HepG2 (cell line): ENCODE results near the gene ST6GALNAC4. TPM values are rescaled to one million over a fixed set of nuclear protein-coding genes. Genes with fewer than 3 reads are reported as not detected.

Experiments used
- AKAP8 ChIP-seq: sonication (generic); formaldehyde crosslinking; IDR thresholded peaks from 2 replicates; pipeline ENCODE4 v1.5.1; 2020; ENCODE audit warnings: mild to moderate bottlenecking, missing genetic modification reagents
- FUBP1 ChIP-seq: sonication (generic); formaldehyde crosslinking; IDR thresholded peaks from 2 replicates; pipeline ENCODE4 v1.5.1; 2020; ENCODE audit warnings: missing genetic modification reagents, mild to moderate bottlenecking, borderline replicate concordance
- GPN1 ChIP-seq: sonication (generic); formaldehyde crosslinking; IDR thresholded peaks from 2 replicates; pipeline ENCODE4 v1.5.1; 2020; ENCODE audit warnings: missing genetic modification reagents, borderline replicate concordance
- MAZ ChIP-seq, 2 experiments: sonication (generic) in 1 of 2; formaldehyde crosslinking in 1 of 2; IDR thresholded peaks; 2 replicates each; pipeline versions ENCODE4 v1.5.0 to v1.6.1; 2012 to 2020; ENCODE audit warnings: low read depth in 2 of 2, mild to moderate bottlenecking in 2 of 2, borderline replicate concordance in 1 of 2, improper control_type of control experiment in 1 of 2, low read length in 1 of 2, missing genetic modification reagents in 1 of 2, moderate library complexity in 1 of 2
- NR1H2 ChIP-seq: sonication (generic); formaldehyde crosslinking; IDR thresholded peaks from 2 replicates; pipeline ENCODE4 v1.8.1; 2022; ENCODE audit warnings: low read depth, missing genetic modification reagents, borderline replicate concordance
- PHB2 ChIP-seq: fragments of 450-650 bp; IDR thresholded peaks from 2 replicates; pipeline ENCODE4 v1.6.1; 2018; ENCODE audit not compliant: partially characterized antibody
- TERF1 ChIP-seq: sonication (generic); formaldehyde crosslinking; IDR thresholded peaks from 2 replicates; pipeline ENCODE4 v1.8.0; 2022; ENCODE audit warnings: mild to moderate bottlenecking, missing genetic modification reagents, moderate library complexity
- ZFY ChIP-seq: sonication (generic); formaldehyde crosslinking; IDR thresholded peaks from 2 replicates; pipeline ENCODE4 v1.4.0; 2020; ENCODE audit warnings: missing genetic modification reagents
- ZHX2 ChIP-seq, 2 experiments: sonication (generic) in 1 of 2; formaldehyde crosslinking in 1 of 2; IDR thresholded peaks; 2 replicates each; pipeline versions ENCODE4 v1.6.1 to v1.9.0; 2014 to 2022; ENCODE audit warnings: antibody characterized with exemption in 1 of 2, borderline replicate concordance in 1 of 2, inconsistent platforms in 1 of 2, low read depth in 1 of 2, missing genetic modification reagents in 1 of 2
- ZNF160 ChIP-seq: sonication (generic); formaldehyde crosslinking; IDR thresholded peaks from 2 replicates; pipeline ENCODE4 v1.8.0; 2022; ENCODE audit warnings: mild to moderate bottlenecking, inconsistent platforms, missing genetic modification reagents
- ZNF20 ChIP-seq: sonication (generic); formaldehyde crosslinking; IDR thresholded peaks from 2 replicates; pipeline ENCODE4 v1.4.0; 2020; ENCODE audit warnings: mild to moderate bottlenecking, moderate library complexity, missing genetic modification reagents
- ZNF512B ChIP-seq: sonication (generic); formaldehyde crosslinking; IDR thresholded peaks from 2 replicates; pipeline ENCODE4 v1.5.1; 2020; ENCODE audit warnings: missing genetic modification reagents, mild to moderate bottlenecking, borderline replicate concordance
- ZNF616 ChIP-seq: sonication (generic); formaldehyde crosslinking; IDR thresholded peaks from 2 replicates; pipeline ENCODE4 v1.5.0; 2020; ENCODE audit warnings: low read depth, mild to moderate bottlenecking, missing genetic modification reagents
- polyA plus RNA-seq, 8 experiments: library from polyadenylated mRNA; depleted of rRNA in 3 of 8; stranded (reverse) in 7 of 8; unstranded in 1 of 8; fragments of >200 nt; fragmentation: Illumina TruSeq in 4 of 8; extraction: Trizol in 4 of 8; gene quantifications; 2 replicates each; pipeline versions ENCODE4 v1.2.1 to v1.2.3, GENCODE V29; 2011 to 2016; ENCODE audit warnings: low read depth in 4 of 8, missing spikeins in 1 of 8, mixed read lengths in 1 of 8; ENCODE audit not compliant: insufficient read depth in 1 of 8
- total RNA-seq, 5 experiments: library from RNA; depleted of rRNA; stranded (reverse); fragments of >200 nt; fragmentation: Illumina TruSeq; extraction: Trizol; gene quantifications; 2 replicates each; pipeline ENCODE4 v1.2.3, GENCODE V29; 2016; ENCODE audit warnings: low read depth in 1 of 5

Gene ST6GALNAC4
- total and polyA plus RNA-seq, 2 of the 13 experiments (the other 11 are each of a cell fraction or from before 2014, with no cell fraction given), result 18.8 to 27.7 TPM

- TF ChIP-seq GPN1 (CRISPR knock-in tag), result no peak
- no peak for TF ChIP-seq FUBP1 (CRISPR knock-in tag)
- TF ChIP-seq ZNF160, result no peak
- TF ChIP-seq ZNF20, result no peak
- no peak for TF ChIP-seq ZNF512B (CRISPR knock-in tag)
- no peak for TF ChIP-seq PHB2
- no peak for TF ChIP-seq NR1H2 (CRISPR knock-in tag)
- no peak for TF ChIP-seq TERF1 (CRISPR knock-in tag)
- TF ChIP-seq ZHX2 (IDR thresholded peaks at IDR 0.05; ENCODE audit: low read depth), result no peak
- no peak for TF ChIP-seq ZHX2 (CRISPR knock-in tag; IDR thresholded peaks at IDR 0.05; ENCODE audit: borderline replicate concordance)
- TF ChIP-seq AKAP8 (CRISPR knock-in tag), result peak; percentile 75; the same call in 1 of the 2 replicates
- peak; percentile 52; the same call in 1 of the 2 replicates for TF ChIP-seq ZFY (CRISPR knock-in tag)
- peak; percentile 51; the same call in 1 of the 2 replicates for TF ChIP-seq MAZ (IDR thresholded peaks at IDR 0.05; ENCODE audit: borderline replicate concordance, low read depth, low read length)
- no peak for TF ChIP-seq MAZ (CRISPR knock-in tag; IDR thresholded peaks at IDR 0.05; ENCODE audit: low read depth)
- no peak for TF ChIP-seq ZNF616 (CRISPR knock-in tag)
These were observed 19.6 kb downstream of the ST6GALNAC4 start (continued) for GRCh38 chr9:127897193-127897692.
